Heart left ventricle (tissue), 16 donors: ENCODE results near the gene PRRX2. TPM values are rescaled to one million over a fixed set of nuclear protein-coding genes. Genes with fewer than 3 reads are reported as not detected.

Experiments used
- ATAC-seq, 4 donors: fragments of 200-7000 bp; cut with Tn5 transposase; one replicate each; pipeline ENCODE4 v1.9.1; 2020 to 2022; ENCODE audit warnings: moderate library complexity in 4 of 4, mild to moderate bottlenecking in 3 of 4, moderate number of reproducible peaks in 1 of 4
- DNase-seq, 5 donors: peaks; one replicate each; pipeline ENCODE4 v3.0.0-alpha.2; 2020
- H3K27ac ChIP-seq, 12 donors: fragments of 200-600 bp; sonication (generic) in 4 of 12; one replicate each; pipeline versions ENCODE4 v1.5.0 to v1.8.0; 2016 to 2022; ENCODE audit warnings: mild to moderate bottlenecking in 2 of 12
- H3K27me3 ChIP-seq, 9 donors: fragments of 200-600 bp; sonication (generic) in 2 of 9; one replicate each; pipeline versions ENCODE4 v1.5.1 to v1.8.0; 2016 to 2022; ENCODE audit warnings: mild to moderate bottlenecking in 3 of 9
- H3K36me3 ChIP-seq, 9 donors: fragments of 200-600 bp; sonication (generic) in 2 of 9; one replicate each; pipeline versions ENCODE4 v1.5.0 to v1.8.0; 2018 to 2022; ENCODE audit warnings: mild to moderate bottlenecking in 2 of 9
- H3K4me1 ChIP-seq, 12 donors: fragments of 200-600 bp; sonication (generic) in 4 of 12; one replicate each; pipeline versions ENCODE4 v1.5.0 to v1.8.0; 2016 to 2022; ENCODE audit warnings: mild to moderate bottlenecking in 3 of 12
- H3K4me3 ChIP-seq, 12 donors: fragments of 200-600 bp; sonication (generic) in 4 of 12; one replicate each; pipeline versions ENCODE4 v1.5.0 to v1.8.0; 2017 to 2022; ENCODE audit warnings: mild to moderate bottlenecking in 9 of 12, moderate library complexity in 4 of 12
- H3K9me3 ChIP-seq, 12 donors: fragments of 200-600 bp; sonication (generic) in 4 of 12; one replicate each; pipeline versions ENCODE4 v1.5.0 to v1.8.0; 2016 to 2022; ENCODE audit warnings: mild to moderate bottlenecking in 1 of 12
- CTCF ChIP-seq, 12 donors: fragments of 200-600 bp; sonication (generic) in 4 of 12; IDR thresholded peaks; one replicate each; pipeline versions ENCODE4 v1.5.0 to v1.8.0; 2018 to 2022; ENCODE audit warnings: antibody characterized with exemption in 12 of 12, mild to moderate bottlenecking in 5 of 12
- POLR2A ChIP-seq, 2 donors: fragments of 450-650 bp; IDR thresholded peaks; one replicate each; pipeline ENCODE4 v1.6.1; 2017; ENCODE audit warnings: antibody characterized with exemption in 2 of 2, mild to moderate bottlenecking in 2 of 2, moderate library complexity in 2 of 2
- WGBS, 4 donors: extraction: QIAGEN DNeasy Blood & Tissue Kit in 2 of 4; methylation state at CpG; one replicate each; pipeline versions ENCODE4 v1.1.5 to v1.1.7; 2013 to 2018; 5-methylcytosine and 5-hydroxymethylcytosine counted together
- intact Hi-C, 10 donors: fragments of 100-400 bp; cut with DNase I; formaldehyde crosslinking; loops; one replicate each; pipeline versions ENCODE4 v1.11.1 to v1.14.2; 2022
- polyA plus RNA-seq, 2 donors: library from polyadenylated mRNA; stranded (reverse); fragments of 200-250 nt; gene quantifications; one replicate each; pipeline ENCODE4 v1.2.3, GENCODE V29; 2013
- total RNA-seq, 9 donors: library from RNA; depleted of rRNA in 2 of 9; stranded (reverse); fragments of >200 nt in 2 of 9; fragmentation: NEBNext Ultra II Directional in 3 of 9; extraction: Animal tissue kit (Norgen Biotek cat#: 25700) in 3 of 9; gene quantifications; one replicate each; pipeline versions ENCODE4 v1.1.0 to v1.2.4, GENCODE V29; 2016 to 2023
- donor health status: ischemic (EF 13 %, LVEDD 7.1; RV severe dilation, severe dysfunction).
- donor health status: healthy with polysubstance abuse.
- donor health status: DM: no; HTN: yes; CAD: no.
- donor health status: DM: no; HTN: no; CAD: no.
- donor health status: ischemic (EF 25% LVEDD 6.9; RV normal size, moderate dysfunction).
- donor health status: ischemic (EF 25% LVEDD 5.7; RV mildly dilated, moderate dysfunction).
- donor health status: healthy.
- donor health status: DM: yes; HTN: yes; CAD: no.
- donor health status: ischemic (EF 35%, LVEDD 5.7; RV mildly dilated, moderate dysfunction).
- donor health status: nonischemic (EF 11% LVEDD 7.7; RV severe dilation, severe dysfunction).
- donor health status: DM: yes; HTN: yes; CAD: no.
- donor health status: PGD.
- donor health status: ischemic (EF 29% LVEDD 5.4; RV normal size, mild dysfunction).
- donor health status: nonischemic (EF 23%, LVEDD 6.1; RV moderate dilation, normal function).

The PRRX2 gene
- total and polyA plus RNA-seq, 11 donors, result 0.22 to 1.5 (median 0.75) TPM; not detected in 1

GRCh38 chr9:129688285-129689043 lies 23.0 kb downstream of the PRRX2 start:
- 85 to 91% (median 88%) methylated on average over 11 of the region's 11 CpGs for WGBS, 4 donors
- Histone ChIP-seq H3K27ac (no peak overlapping the region), H3K36me3 (no peaks in the 10 kb centered on the region), H3K4me3 (no peak overlapping the region), H3K27me3 (peaks cover 0 to 4% (median 0%) of the 10 kb centered on the region in 9 donors), H3K4me1 (no peaks in the 10 kb centered on the region), H3K9me3 (no peaks in the 10 kb centered on the region)
- intact Hi-C loops, result no loop called here
- ATAC-seq, result no peak
- no peak for TF ChIP-seq POLR2A (IDR thresholded peaks at IDR 0.05)
- no peak for TF ChIP-seq CTCF (IDR thresholded peaks at IDR 0.05)
- DNase-seq, result no peak

GRCh38 chr9:129692534-129692933 lies 27.1 kb downstream of the PRRX2 start:
- peaks cover 0 to 14% (median 4%) of the 10 kb centered on the region in 12 donors for H3K4me1 ChIP-seq
- peaks cover 0 to 21% (median 0%) of the 10 kb centered on the region in 9 donors for H3K27me3 ChIP-seq
- ATAC-seq, result no peak
- no peaks in the 10 kb centered on the region for H3K9me3 ChIP-seq
- TF ChIP-seq POLR2A (IDR thresholded peaks at IDR 0.05) (no peak), CTCF (IDR thresholded peaks at IDR 0.05) (no peak)
- WGBS, 4 donors, result 75 to 87% (median 84%) methylated on average over 5 of the region's 5 CpGs
- intact Hi-C loops, result no loop called here
- DNase-seq, result no peak
- no peak overlapping the region for H3K4me3 ChIP-seq
- no peak overlapping the region for H3K27ac ChIP-seq
- no peaks in the 10 kb centered on the region for H3K36me3 ChIP-seq

- DNase-seq (no peak), ATAC-seq (no peak)
- H3K27me3 ChIP-seq, result peaks cover 0 to 30% (median 5%) of the 10 kb centered on the region in 9 donors
- H3K9me3 ChIP-seq, result no peaks in the 10 kb centered on the region
- no peaks in the 10 kb centered on the region for H3K36me3 ChIP-seq
- H3K4me1 ChIP-seq, result peaks cover 0 to 18% (median 7%) of the 10 kb centered on the region in 12 donors
- no peak overlapping the region for H3K4me3 ChIP-seq
- H3K27ac ChIP-seq, result no peak overlapping the region
- intact Hi-C loops, result no loop called here
- TF ChIP-seq CTCF (IDR thresholded peaks at IDR 0.05) (no peak), POLR2A (IDR thresholded peaks at IDR 0.05) (no peak)
- 83 to 94% (median 86%) methylated on average over 8 of the region's 8 CpGs for WGBS, 4 donors
Measured at GRCh38 chr9:129693741-129694140, 28.3 kb downstream of the PRRX2 start.

- peaks cover 0 to 18% (median 7%) of the 10 kb centered on the region in 12 donors for H3K4me1 ChIP-seq
- TF ChIP-seq POLR2A (IDR thresholded peaks at IDR 0.05), result no peak
- no peak for TF ChIP-seq CTCF (IDR thresholded peaks at IDR 0.05)
- DNase-seq (no peak), ATAC-seq (no peak)
- intact Hi-C loops, result no loop called here
- H3K27ac ChIP-seq, result no peak overlapping the region
- no peak overlapping the region for H3K4me3 ChIP-seq
- H3K27me3 ChIP-seq, result peaks cover 0 to 30% (median 5%) of the 10 kb centered on the region in 9 donors
- H3K36me3 ChIP-seq, result no peaks in the 10 kb centered on the region
- H3K9me3 ChIP-seq, result no peaks in the 10 kb centered on the region
- 64 to 75% (median 66%) methylated on average over 10 to 11 of the region's 11 CpGs for WGBS, 4 donors
Measured at GRCh38 chr9:129694243-129694646, 28.8 kb downstream of the PRRX2 start.
